ENCODE results near the gene NTSR2. TPM values are rescaled to one million over a fixed set of nuclear protein-coding genes. Genes with fewer than 3 reads are reported as not detected.

The NTSR2 gene
- total and polyA plus RNA-seq, 10 of the 15 experiments (the other 5 are each of a cell fraction or from before 2014, with no cell fraction given) = not detected

DNA sequence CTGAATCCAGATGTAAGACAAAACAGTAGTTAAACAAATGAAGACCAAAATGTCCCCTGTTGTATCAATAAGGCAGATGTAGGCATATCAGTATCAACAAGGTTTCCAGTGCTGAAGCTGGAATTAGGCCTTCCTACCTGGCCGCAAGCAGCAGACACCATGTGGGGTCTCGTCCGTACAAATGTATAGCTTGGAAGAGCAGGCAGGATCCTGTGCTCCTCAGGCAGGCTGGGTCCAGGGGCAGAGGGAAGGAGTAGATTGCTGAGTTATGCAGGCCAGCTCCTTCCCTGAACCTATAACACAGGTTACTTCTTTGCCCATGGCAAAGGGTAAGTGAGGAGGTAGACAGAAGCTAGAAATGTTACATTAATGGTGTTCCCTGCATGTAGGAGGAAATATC is 23.5 kb downstream of the NTSR2 start:
- Histone ChIP-seq H4K20me1 (ENCODE audit: control insufficient read depth, insufficient read depth) (no peaks in the 10 kb centered on the region), H3K27me3 (replicated peaks in 1 of 2; ENCODE audit: control insufficient read depth in 2 of 2, insufficient read depth in 2 of 2, low read length in 1 of 2) (no peaks in the 10 kb centered on the region; a peak in 3 of 4 replicates), H3K9me3 (replicated peaks; ENCODE audit: control insufficient read depth, insufficient read depth, low read length) (no peaks in the 10 kb centered on the region; the same call in 2 of the 3 replicates), H3K4me3 (no peak overlapping the region), H3K36me3 (ENCODE audit: control insufficient read depth in 2 of 2, insufficient read depth in 2 of 2, low read length in 1 of 2) (no peaks in the 10 kb centered on the region), H3K4me1 (ENCODE audit: control insufficient read depth, insufficient read depth, low read length) (no peaks in the 10 kb centered on the region), H2AFZ (ENCODE audit: control insufficient read depth, low read depth, low read length) (no peak overlapping the region), H3K27ac (ENCODE audit: control insufficient read depth, insufficient read depth) (no peak overlapping the region), H3K79me2 (ENCODE audit: control insufficient read depth, insufficient read depth, low read length) (no peaks in the 10 kb centered on the region), H3K4me2 (ENCODE audit: control insufficient read depth, insufficient read depth) (no peak overlapping the region), H3K9ac (ENCODE audit: control insufficient read depth, insufficient read depth, low read length) (no peak overlapping the region)
- ChIA-PET POLR2A (interaction anchor here (0.6 kb wide), 1 partner anchor 399 kb away, joined by 4 read pairs; no protein-coding TSS in a partner anchor), RAD21 (ENCODE audit: unreplicated experiment) (no interaction called here), SMC1A (ENCODE audit: uncharacterized antibody, unreplicated experiment) (no interaction called here), CTCF (interaction anchor here (1.2 to 1.6 kb wide), 2 partner anchors 8 to 64 kb away, joined by 3 to 4 read pairs; no protein-coding TSS in a partner anchor)
- DNase-seq (ENCODE audit: low read depth, low spot score) (no peak), ATAC-seq (no peak), FAIRE-seq (no peak)
- TF ChIP-seq STAT3 (IDR thresholded peaks at IDR 0.05; ENCODE audit: low read depth, low read length) (no peak), SMARCA5 (IDR thresholded peaks at IDR 0.05) (no peak), RAD21 (IDR thresholded peaks at IDR 0.05; ENCODE audit: insufficient read depth, low read depth, low read length) (no peak), RCOR1 (conservative IDR thresholded peaks at IDR 0.05; ENCODE audit: low read depth, low read length) (no peak), SIN3A (IDR thresholded peaks at IDR 0.05; ENCODE audit: low read depth, low read length) (no peak), FOXM1 (IDR thresholded peaks at IDR 0.05; ENCODE audit: low read depth, low read length) (no peak), NRF1 (conservative IDR thresholded peaks at IDR 0.05; ENCODE audit: low read depth, low read length) (no peak), ATF3 (IDR thresholded peaks at IDR 0.05; ENCODE audit: borderline replicate concordance, extremely low read depth, low read depth, low read length) (no peak), CHD4 (IDR thresholded peaks at IDR 0.05) (no peak), CBX5 (IDR thresholded peaks at IDR 0.05; ENCODE audit: low read depth) (no peak), KAT2A (conservative IDR thresholded peaks at IDR 0.05; ENCODE audit: control insufficient read depth, low read depth, low read length) (no peak)
- TF ChIP-seq, protein P1, sequence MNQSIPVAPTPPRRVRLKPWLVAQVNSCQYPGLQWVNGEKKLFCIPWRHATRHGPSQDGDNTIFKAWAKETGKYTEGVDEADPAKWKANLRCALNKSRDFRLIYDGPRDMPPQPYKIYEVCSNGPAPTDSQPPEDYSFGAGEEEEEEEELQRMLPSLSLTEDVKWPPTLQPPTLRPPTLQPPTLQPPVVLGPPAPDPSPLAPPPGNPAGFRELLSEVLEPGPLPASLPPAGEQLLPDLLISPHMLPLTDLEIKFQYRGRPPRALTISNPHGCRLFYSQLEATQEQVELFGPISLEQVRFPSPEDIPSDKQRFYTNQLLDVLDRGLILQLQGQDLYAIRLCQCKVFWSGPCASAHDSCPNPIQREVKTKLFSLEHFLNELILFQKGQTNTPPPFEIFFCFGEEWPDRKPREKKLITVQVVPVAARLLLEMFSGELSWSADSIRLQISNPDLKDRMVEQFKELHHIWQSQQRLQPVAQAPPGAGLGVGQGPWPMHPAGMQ (IDR thresholded peaks at IDR 0.05; ENCODE audit: borderline replicate concordance) = no peak
- no TSS peak for BruUV-seq (replicated peaks)
- in situ Hi-C loops (cut with MboI) = no loop called here
- intact Hi-C loops (cut with micrococcal nuclease; ENCODE audit: unreplicated experiment) = no loop called here
- 54% methylated on average over 3 of the region's 3 CpGs for WGBS (ENCODE audit: insufficient coverage, insufficient replicate concordance, low lambda C conversion rate, missing lambda C conversion rate)
